Measurements from ENCODE around the gene TIAM2. TPM values are rescaled to one million over a fixed set of nuclear protein-coding genes. Genes with fewer than 3 reads are reported as not detected.

The TIAM2 gene
- total RNA-seq, 4 donors from 2014 or later: 8.6 to 17.0 (median 14.8) TPM

GRCh38 chr6:155232848-155233247 lies 237.7 kb downstream of the TIAM2 start:
- H3K4me3 ChIP-seq: no peak overlapping the region
- intact Hi-C loops (cut with DNase I): no loop called here
- peaks cover 0 to 65% (median 63%) of the 10 kb centered on the region in 4 donors for H3K4me1 ChIP-seq
- TF ChIP-seq EP300 (IDR thresholded peaks at IDR 0.05) (no peak), CTCF (IDR thresholded peaks at IDR 0.05) (no peak), POLR2AphosphoS5 (IDR thresholded peaks at IDR 0.05) (no peak)
- H3K27me3 ChIP-seq: no peaks in the 10 kb centered on the region
- no peaks in the 10 kb centered on the region for H3K36me3 ChIP-seq
- no peak for DNase-seq (ENCODE audit: extremely low spot score)
- 57% methylated on average over 6 of the region's 6 CpGs for WGBS
- H3K9me3 ChIP-seq: no peaks in the 10 kb centered on the region
- H3K27ac ChIP-seq (replicated peaks in 1 of 4): peak overlapping the region; percentile 67 to 75 (median 70)

GRCh38 chr6:155234167-155234566 lies 239.1 kb downstream of the TIAM2 start:
- intact Hi-C loops (cut with DNase I): no loop called here
- Histone ChIP-seq H3K27me3 (no peaks in the 10 kb centered on the region), H3K4me3 (no peak overlapping the region), H3K9me3 (no peaks in the 10 kb centered on the region), H3K36me3 (no peaks in the 10 kb centered on the region), H3K4me1 (peaks cover 0 to 52% (median 50%) of the 10 kb centered on the region in 4 donors), H3K27ac (replicated peaks in 1 of 4) (peak overlapping the region; percentile 71 to 75 (median 72))
- 87% methylated on average over 4 of the region's 4 CpGs for WGBS
- DNase-seq (ENCODE audit: extremely low spot score): no peak
- no peak for TF ChIP-seq POLR2A (IDR thresholded peaks at IDR 0.05; ENCODE audit: low read depth)

GRCh38 chr6:155234687-155235086 lies 239.6 kb downstream of the TIAM2 start:
- Histone ChIP-seq H3K4me1 (peaks cover 0 to 49% (median 46%) of the 10 kb centered on the region in 4 donors), H3K9me3 (no peaks in the 10 kb centered on the region), H3K36me3 (no peaks in the 10 kb centered on the region), H3K27ac (replicated peaks in 1 of 4) (peak overlapping the region; percentile 71 to 75 (median 72)), H3K27me3 (no peaks in the 10 kb centered on the region), H3K4me3 (no peak overlapping the region)
- TF ChIP-seq POLR2AphosphoS5 (IDR thresholded peaks at IDR 0.05) (no peak), POLR2A (IDR thresholded peaks at IDR 0.05; ENCODE audit: low read depth) (no peak), EP300 (IDR thresholded peaks at IDR 0.05) (no peak), CTCF (IDR thresholded peaks at IDR 0.05) (no peak)
- no peak for DNase-seq (ENCODE audit: extremely low spot score)
- intact Hi-C loops (cut with DNase I): no loop called here
- 68% methylated on average over 4 of the region's 4 CpGs for WGBS

- no peak for TF ChIP-seq EP300 (IDR thresholded peaks at IDR 0.05)
- TF ChIP-seq CTCF (IDR thresholded peaks at IDR 0.05): no peak
- TF ChIP-seq POLR2AphosphoS5 (IDR thresholded peaks at IDR 0.05): peak in 1 of 2 donors; percentile 11
- no peak for TF ChIP-seq POLR2A (IDR thresholded peaks at IDR 0.05; ENCODE audit: low read depth)
- no peak for DNase-seq (ENCODE audit: extremely low spot score)
- H3K4me1 ChIP-seq: peaks cover 0 to 49% (median 45%) of the 10 kb centered on the region in 4 donors
- H3K36me3 ChIP-seq: no peaks in the 10 kb centered on the region
- intact Hi-C loops (cut with DNase I): no loop called here
- H3K9me3 ChIP-seq: no peaks in the 10 kb centered on the region
- H3K27ac ChIP-seq (replicated peaks in 1 of 4): peak overlapping the region; percentile 71 to 75 (median 72)
- no peak overlapping the region for H3K4me3 ChIP-seq
- 35% methylated on average over 5 of the region's 5 CpGs for WGBS
- H3K27me3 ChIP-seq: no peaks in the 10 kb centered on the region
Observed at GRCh38 chr6:155235087-155235486, 240.0 kb downstream of the TIAM2 start.

GRCh38 chr6:155237613-155238012 lies 242.5 kb downstream of the TIAM2 start:
- TF ChIP-seq EP300 (IDR thresholded peaks at IDR 0.05) (no peak), POLR2AphosphoS5 (IDR thresholded peaks at IDR 0.05) (no peak), CTCF (IDR thresholded peaks at IDR 0.05) (no peak), POLR2A (IDR thresholded peaks at IDR 0.05; ENCODE audit: low read depth) (no peak)
- no CpG with 5 or more reads among the region's 1 CpG for WGBS
- intact Hi-C loops (cut with DNase I): no loop called here
- H3K27me3 ChIP-seq: no peaks in the 10 kb centered on the region
- no peak for DNase-seq (ENCODE audit: extremely low spot score)
- H3K9me3 ChIP-seq: no peaks in the 10 kb centered on the region
- peaks cover 0 to 56% (median 50%) of the 10 kb centered on the region in 4 donors for H3K4me1 ChIP-seq
- H3K36me3 ChIP-seq: no peaks in the 10 kb centered on the region
- no peak overlapping the region for H3K4me3 ChIP-seq
- H3K27ac ChIP-seq (replicated peaks in 1 of 4): no peak overlapping the region

Data from esophagus muscularis mucosa (tissue), 4 donors.